Heart left ventricle (tissue), 16 donors: Measurements from ENCODE around the gene BUB1B. TPM values are rescaled to one million over a fixed set of nuclear protein-coding genes. Genes with fewer than 3 reads are reported as not detected.

Experiments used
- ATAC-seq, 4 donors: fragments of 200-7000 bp; cut with Tn5 transposase; one replicate each; pipeline ENCODE4 v1.9.1; 2020 to 2022; ENCODE audit warnings: moderate library complexity in 4 of 4, mild to moderate bottlenecking in 3 of 4, moderate number of reproducible peaks in 1 of 4
- DNase-seq, 5 donors: peaks; one replicate each; pipeline ENCODE4 v3.0.0-alpha.2; 2020
- H3K27ac ChIP-seq, 12 donors: fragments of 200-600 bp; sonication (generic) in 4 of 12; one replicate each; pipeline versions ENCODE4 v1.5.0 to v1.8.0; 2016 to 2022; ENCODE audit warnings: mild to moderate bottlenecking in 2 of 12
- H3K27me3 ChIP-seq, 9 donors: fragments of 200-600 bp; sonication (generic) in 2 of 9; one replicate each; pipeline versions ENCODE4 v1.5.1 to v1.8.0; 2016 to 2022; ENCODE audit warnings: mild to moderate bottlenecking in 3 of 9
- H3K36me3 ChIP-seq, 9 donors: fragments of 200-600 bp; sonication (generic) in 2 of 9; one replicate each; pipeline versions ENCODE4 v1.5.0 to v1.8.0; 2018 to 2022; ENCODE audit warnings: mild to moderate bottlenecking in 2 of 9
- H3K4me1 ChIP-seq, 12 donors: fragments of 200-600 bp; sonication (generic) in 4 of 12; one replicate each; pipeline versions ENCODE4 v1.5.0 to v1.8.0; 2016 to 2022; ENCODE audit warnings: mild to moderate bottlenecking in 3 of 12
- H3K4me3 ChIP-seq, 12 donors: fragments of 200-600 bp; sonication (generic) in 4 of 12; one replicate each; pipeline versions ENCODE4 v1.5.0 to v1.8.0; 2017 to 2022; ENCODE audit warnings: mild to moderate bottlenecking in 9 of 12, moderate library complexity in 4 of 12
- H3K9me3 ChIP-seq, 12 donors: fragments of 200-600 bp; sonication (generic) in 4 of 12; one replicate each; pipeline versions ENCODE4 v1.5.0 to v1.8.0; 2016 to 2022; ENCODE audit warnings: mild to moderate bottlenecking in 1 of 12
- POLR2A ChIP-seq, 2 donors: fragments of 450-650 bp; IDR thresholded peaks; one replicate each; pipeline ENCODE4 v1.6.1; 2017; ENCODE audit warnings: antibody characterized with exemption in 2 of 2, mild to moderate bottlenecking in 2 of 2, moderate library complexity in 2 of 2
- WGBS, 4 donors: extraction: QIAGEN DNeasy Blood & Tissue Kit in 2 of 4; methylation state at CpG; one replicate each; pipeline versions ENCODE4 v1.1.5 to v1.1.7; 2013 to 2018; 5-methylcytosine and 5-hydroxymethylcytosine counted together
- intact Hi-C, 10 donors: fragments of 100-400 bp; cut with DNase I; formaldehyde crosslinking; loops; one replicate each; pipeline versions ENCODE4 v1.11.1 to v1.14.2; 2022
- polyA plus RNA-seq, 2 donors: library from polyadenylated mRNA; stranded (reverse); fragments of 200-250 nt; gene quantifications; one replicate each; pipeline ENCODE4 v1.2.3, GENCODE V29; 2013
- total RNA-seq, 9 donors: library from RNA; depleted of rRNA in 2 of 9; stranded (reverse); fragments of >200 nt in 2 of 9; fragmentation: NEBNext Ultra II Directional in 3 of 9; extraction: Animal tissue kit (Norgen Biotek cat#: 25700) in 3 of 9; gene quantifications; one replicate each; pipeline versions ENCODE4 v1.1.0 to v1.2.4, GENCODE V29; 2016 to 2023
- TF ChIP-seq, protein P1 (sequence below), 12 donors: fragments of 200-600 bp; sonication (generic) in 4 of 12; IDR thresholded peaks; one replicate each; pipeline versions ENCODE4 v1.5.0 to v1.8.0; 2018 to 2022; ENCODE audit warnings: antibody characterized with exemption in 12 of 12, mild to moderate bottlenecking in 5 of 12
- donor health status: ischemic (EF 13 %, LVEDD 7.1; RV severe dilation, severe dysfunction).
- donor health status: healthy with polysubstance abuse.
- donor health status: DM: no; HTN: yes; CAD: no.
- donor health status: DM: no; HTN: no; CAD: no.
- donor health status: ischemic (EF 25% LVEDD 6.9; RV normal size, moderate dysfunction).
- donor health status: ischemic (EF 25% LVEDD 5.7; RV mildly dilated, moderate dysfunction).
- donor health status: healthy.
- donor health status: DM: yes; HTN: yes; CAD: no.
- donor health status: ischemic (EF 35%, LVEDD 5.7; RV mildly dilated, moderate dysfunction).
- donor health status: nonischemic (EF 11% LVEDD 7.7; RV severe dilation, severe dysfunction).
- donor health status: DM: yes; HTN: yes; CAD: no.
- donor health status: PGD.
- donor health status: ischemic (EF 29% LVEDD 5.4; RV normal size, mild dysfunction).
- donor health status: nonischemic (EF 23%, LVEDD 6.1; RV moderate dilation, normal function).

BUB1B gene
- total and polyA plus RNA-seq, 11 donors = 0.11 to 6.4 (median 0.76) TPM; not detected in 1

DNA sequence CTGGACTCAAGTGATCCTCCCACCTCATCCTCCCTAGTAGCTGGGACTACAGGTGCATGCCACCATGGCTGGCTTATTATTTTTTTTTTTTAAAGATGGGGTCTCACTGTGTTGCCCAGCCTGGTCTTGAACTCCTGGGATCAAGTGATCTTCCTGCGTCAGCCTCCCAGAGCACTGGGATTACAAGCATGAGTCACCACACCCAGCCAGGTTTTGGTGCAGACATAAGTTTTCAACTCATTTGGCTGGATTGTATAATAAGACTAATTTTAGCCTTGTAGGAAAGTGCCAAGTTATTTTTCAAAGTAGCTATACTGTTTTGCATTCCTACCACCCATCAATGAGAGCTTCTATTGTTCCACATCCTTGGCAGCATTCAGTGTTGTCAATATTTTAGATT lies 32.1 kb downstream of the BUB1B start:
- no peak overlapping the region for H3K27ac ChIP-seq
- DNase-seq = no peak
- ATAC-seq = no peak
- no peak overlapping the region for H3K4me3 ChIP-seq
- H3K4me1 ChIP-seq = no peaks in the 10 kb centered on the region
- WGBS, 4 donors = 80 to 100% (median 84%) methylated on average over 1 of the region's 1 CpG
- no peaks in the 10 kb centered on the region for H3K36me3 ChIP-seq
- no peaks in the 10 kb centered on the region for H3K9me3 ChIP-seq
- no peaks in the 10 kb centered on the region for H3K27me3 ChIP-seq
- intact Hi-C loops = no loop called here
- TF ChIP-seq, protein P1, sequence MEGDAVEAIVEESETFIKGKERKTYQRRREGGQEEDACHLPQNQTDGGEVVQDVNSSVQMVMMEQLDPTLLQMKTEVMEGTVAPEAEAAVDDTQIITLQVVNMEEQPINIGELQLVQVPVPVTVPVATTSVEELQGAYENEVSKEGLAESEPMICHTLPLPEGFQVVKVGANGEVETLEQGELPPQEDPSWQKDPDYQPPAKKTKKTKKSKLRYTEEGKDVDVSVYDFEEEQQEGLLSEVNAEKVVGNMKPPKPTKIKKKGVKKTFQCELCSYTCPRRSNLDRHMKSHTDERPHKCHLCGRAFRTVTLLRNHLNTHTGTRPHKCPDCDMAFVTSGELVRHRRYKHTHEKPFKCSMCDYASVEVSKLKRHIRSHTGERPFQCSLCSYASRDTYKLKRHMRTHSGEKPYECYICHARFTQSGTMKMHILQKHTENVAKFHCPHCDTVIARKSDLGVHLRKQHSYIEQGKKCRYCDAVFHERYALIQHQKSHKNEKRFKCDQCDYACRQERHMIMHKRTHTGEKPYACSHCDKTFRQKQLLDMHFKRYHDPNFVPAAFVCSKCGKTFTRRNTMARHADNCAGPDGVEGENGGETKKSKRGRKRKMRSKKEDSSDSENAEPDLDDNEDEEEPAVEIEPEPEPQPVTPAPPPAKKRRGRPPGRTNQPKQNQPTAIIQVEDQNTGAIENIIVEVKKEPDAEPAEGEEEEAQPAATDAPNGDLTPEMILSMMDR (IDR thresholded peaks at IDR 0.05) = no peak
- no peak for TF ChIP-seq POLR2A (IDR thresholded peaks at IDR 0.05)

DNA sequence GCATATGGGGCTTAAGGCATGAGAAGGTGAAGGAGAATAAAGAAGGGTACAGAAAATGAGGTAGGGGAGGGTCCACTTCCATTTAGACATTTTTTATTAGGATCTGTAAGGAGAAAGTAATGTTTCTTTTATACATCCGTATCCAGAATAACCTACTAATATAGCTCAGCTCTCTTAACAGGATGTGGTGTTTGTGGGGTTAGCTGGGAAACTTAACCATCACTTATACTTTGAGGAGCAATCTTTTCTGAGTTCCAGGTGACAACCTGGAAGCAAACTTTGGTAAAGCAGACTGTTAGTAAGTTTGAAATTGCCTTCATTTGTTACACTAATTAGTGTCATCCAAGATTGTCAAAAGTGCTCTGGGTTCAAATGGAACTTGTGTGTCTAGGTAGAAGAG lies 36.6 kb downstream of the BUB1B start:
- ATAC-seq (no peak), DNase-seq (no peak)
- TF ChIP-seq, protein P1 (IDR thresholded peaks at IDR 0.05) = no peak
- no peak for TF ChIP-seq POLR2A (IDR thresholded peaks at IDR 0.05)
- Histone ChIP-seq H3K4me1 (no peaks in the 10 kb centered on the region), H3K27ac (no peak overlapping the region), H3K36me3 (no peaks in the 10 kb centered on the region), H3K4me3 (no peak overlapping the region), H3K9me3 (no peaks in the 10 kb centered on the region), H3K27me3 (no peaks in the 10 kb centered on the region)
- WGBS, 4 donors = 85 to 95% (median 93%) methylated on average over 1 of the region's 1 CpG
- intact Hi-C loops = no loop called here

DNA sequence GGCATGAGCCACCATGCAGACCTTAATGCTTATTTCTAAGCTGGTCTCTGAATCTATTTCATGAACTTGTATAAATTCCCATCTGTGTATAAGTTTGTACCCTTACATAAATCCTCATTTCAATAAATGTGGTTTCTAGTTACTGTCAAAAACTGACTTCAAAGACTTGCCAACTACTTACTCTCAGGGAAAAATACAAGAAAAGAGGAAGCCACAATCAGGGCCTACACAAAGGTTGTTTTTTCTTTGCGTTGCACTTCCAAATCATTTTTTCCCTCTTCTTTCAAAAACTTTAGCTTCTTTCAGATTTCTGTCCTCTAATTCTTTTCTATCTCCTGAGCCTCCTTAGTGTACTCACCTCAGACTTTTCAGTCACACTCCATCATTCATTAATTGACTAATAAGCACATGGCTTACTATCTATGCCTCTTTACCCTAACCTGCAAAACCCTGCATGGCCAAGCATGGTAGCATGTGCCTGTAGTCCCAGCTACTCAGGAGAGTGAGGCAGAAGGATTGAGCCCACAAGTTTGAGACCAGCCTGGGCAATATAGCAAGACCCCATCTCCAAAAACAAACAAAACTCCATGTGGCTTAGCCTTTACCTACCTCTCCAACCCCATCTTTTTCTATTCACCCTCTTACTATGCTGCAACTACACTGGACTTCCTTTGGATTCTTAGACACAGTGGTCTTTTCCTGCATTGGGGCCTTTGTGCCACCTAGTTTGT lies 37.7 kb downstream of the BUB1B start:
- H3K27me3 ChIP-seq = no peaks in the 10 kb centered on the region
- no peak overlapping the region for H3K4me3 ChIP-seq
- no peaks in the 10 kb centered on the region for H3K36me3 ChIP-seq
- ATAC-seq (no peak), DNase-seq (no peak)
- intact Hi-C loops = no loop called here
- TF ChIP-seq, protein P1 (IDR thresholded peaks at IDR 0.05) = no peak
- TF ChIP-seq POLR2A (IDR thresholded peaks at IDR 0.05) = no peak
- no peaks in the 10 kb centered on the region for H3K4me1 ChIP-seq
- H3K27ac ChIP-seq = no peak overlapping the region
- WGBS, 4 donors = 85 to 98% (median 93%) methylated on average over 1 of the region's 1 CpG
- no peaks in the 10 kb centered on the region for H3K9me3 ChIP-seq

DNA sequence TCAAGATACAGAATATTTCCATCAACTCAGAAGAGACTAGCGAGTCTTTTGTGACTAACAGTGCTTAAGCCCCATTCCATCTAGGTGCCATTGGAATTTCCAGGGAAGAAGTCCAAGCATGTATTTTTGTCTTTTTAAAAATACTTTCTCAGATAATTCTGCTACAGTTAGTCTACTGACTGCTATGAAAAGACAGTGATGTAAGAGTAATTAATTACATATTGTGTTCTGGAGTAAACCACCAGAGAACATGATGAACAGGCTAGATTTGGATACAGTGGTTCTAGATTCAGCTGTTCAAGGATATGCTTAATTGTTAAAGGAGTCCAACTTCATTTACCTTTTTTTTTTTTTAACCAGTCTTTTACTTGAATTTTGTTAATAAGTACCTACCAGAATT lies 43.2 kb downstream of the BUB1B start:
- no peaks in the 10 kb centered on the region for H3K27me3 ChIP-seq
- no peak for ATAC-seq
- peaks cover 0 to 10% (median 0%) of the 10 kb centered on the region in 9 donors for H3K36me3 ChIP-seq
- DNase-seq = no peak
- H3K4me1 ChIP-seq = no peaks in the 10 kb centered on the region
- TF ChIP-seq, protein P1 (IDR thresholded peaks at IDR 0.05) = no peak
- no peak for TF ChIP-seq POLR2A (IDR thresholded peaks at IDR 0.05)
- H3K27ac ChIP-seq = no peak overlapping the region
- H3K4me3 ChIP-seq = no peak overlapping the region
- intact Hi-C loops = no loop called here
- 63 to 68% (median 66%) methylated on average over 1 of the region's 1 CpG for WGBS, 4 donors
- H3K9me3 ChIP-seq = no peaks in the 10 kb centered on the region
